IMR-90 (cell line): ENCODE measurements around the gene PCNX2. TPM values are rescaled to one million over a fixed set of nuclear protein-coding genes. Genes with fewer than 3 reads are reported as not detected.

ENCODE experiments used
- ATAC-seq: fragments of 200-7000 bp; cut with Tn5 transposase; 2 replicates; pipeline ENCODE4 v1.9.1; 2020; ENCODE audit warnings: low read depth, mild to moderate bottlenecking, moderate library complexity
- BruUV-seq: library from RNA; stranded (reverse); fragments of 400-500 nt; replicated peaks from 2 replicates; lab custom pipeline; 2021; lab: Mats Ljungman, UMichigan
- CTCF ChIA-PET: fragments of 300-600 bp; formaldehyde crosslinking; extraction: SDS; loops from one replicate; lab custom pipeline; 2021; ENCODE audit warnings: antibody characterized with exemption; lab: Yijun Ruan, JAX
- POLR2A ChIA-PET: fragments of 300-600 bp; sonication (Branson Sonifier 250); formaldehyde crosslinking; loops from one replicate; lab custom pipeline; 2022; ENCODE audit warnings: antibody characterized with exemption; ENCODE audit not compliant: unreplicated experiment; lab: Charles Lee
- DNase-seq: peaks from one replicate; pipeline ENCODE4 v3.0.0; 2013
- H2AFZ ChIP-seq: replicated peaks from 2 replicates; pipeline ENCODE3; 2013; ENCODE audit warnings: low read length, mild to moderate bottlenecking; ENCODE audit not compliant: poor library complexity
- H2AK5ac ChIP-seq: 2 replicates; pipeline ENCODE4 v1.6.1; 2013; ENCODE audit warnings: low read depth, low read length, inconsistent platforms
- H2AK9ac ChIP-seq: replicated peaks from 2 replicates; pipeline ENCODE3; 2013; ENCODE audit warnings: mild to moderate bottlenecking, low read depth, low read length, moderate library complexity; ENCODE audit not compliant: poor library complexity
- H2BK120ac ChIP-seq: 2 replicates; pipeline ENCODE4 v1.6.1; 2013; ENCODE audit warnings: low read depth, low read length, inconsistent platforms
- H2BK15ac ChIP-seq: 3 replicates; pipeline ENCODE4 v1.6.1; 2013; ENCODE audit warnings: low read depth, low read length, inconsistent platforms
- H2BK20ac ChIP-seq: 2 replicates; pipeline ENCODE4 v1.6.1; 2013; ENCODE audit warnings: low read depth, mild to moderate bottlenecking, inconsistent platforms, low read length, moderate library complexity
- H2BK5ac ChIP-seq: 2 replicates; pipeline ENCODE4 v1.6.1; 2013; ENCODE audit warnings: mild to moderate bottlenecking, low read depth, low read length, inconsistent platforms; ENCODE audit not compliant: poor library complexity, severe bottlenecking
- H3K14ac ChIP-seq: replicated peaks from 2 replicates; pipeline ENCODE4 v1.6.1; 2013; ENCODE audit warnings: low read depth, low read length, inconsistent platforms
- H3K18ac ChIP-seq: 2 replicates; pipeline ENCODE4 v1.6.1; 2013; ENCODE audit warnings: low read depth, low read length, control low read depth
- H3K23ac ChIP-seq: 2 replicates; pipeline ENCODE4 v1.6.1; 2013; ENCODE audit warnings: low read depth, low read length, inconsistent platforms
- H3K27ac ChIP-seq: 2 replicates; pipeline ENCODE4 v1.5.1; 2013; ENCODE audit warnings: mild to moderate bottlenecking, control low read depth, low read length; ENCODE audit not compliant: insufficient read depth
- H3K27me3 ChIP-seq: 2 replicates; pipeline ENCODE4 v1.6.1; 2013; ENCODE audit warnings: low read length; ENCODE audit not compliant: control insufficient read depth, insufficient read depth
- H3K36me3 ChIP-seq: 2 replicates; pipeline ENCODE4 v1.6.1; 2013; ENCODE audit warnings: low read length, mixed read lengths; ENCODE audit not compliant: control insufficient read depth, insufficient read depth
- H3K4ac ChIP-seq: 2 replicates; pipeline ENCODE4 v1.6.1; 2013; ENCODE audit warnings: low read depth, low read length, inconsistent platforms
- H3K4me1 ChIP-seq: 2 replicates; pipeline ENCODE4 v1.6.1; 2013; ENCODE audit warnings: low read length, mixed read lengths; ENCODE audit not compliant: control insufficient read depth, insufficient read depth
- H3K4me2 ChIP-seq: 2 replicates; pipeline ENCODE4 v1.6.1; 2013; ENCODE audit warnings: low read depth, mild to moderate bottlenecking, control low read depth, low read length, moderate library complexity
- H3K4me3 ChIP-seq: 2 replicates; pipeline ENCODE4 v1.5.1; 2013; ENCODE audit warnings: low read depth, mild to moderate bottlenecking, control low read depth, low read length, moderate library complexity; ENCODE audit not compliant: insufficient read depth
- H3K56ac ChIP-seq: 2 replicates; pipeline ENCODE4 v1.6.1; 2013; ENCODE audit warnings: low read length, inconsistent platforms; ENCODE audit not compliant: insufficient read depth; ENCODE audit errors: extremely low read depth
- H3K79me1 ChIP-seq, 2 experiments: 2 replicates each; pipeline ENCODE4 v1.6.1; 2013; ENCODE audit warnings: low read length in 2 of 2, inconsistent platforms in 1 of 2, low read depth in 1 of 2
- H3K9ac ChIP-seq: 2 replicates; pipeline ENCODE4 v1.6.1; 2013; ENCODE audit warnings: low read depth, low read length, control low read depth
- H3K9me1 ChIP-seq: 2 replicates; pipeline ENCODE4 v1.6.1; 2013; ENCODE audit warnings: low read length, inconsistent platforms; ENCODE audit not compliant: insufficient read depth
- H3K9me3 ChIP-seq: 2 replicates; pipeline ENCODE4 v1.6.1; 2013; ENCODE audit warnings: low read length; ENCODE audit not compliant: control insufficient read depth, insufficient read depth
- H4K20me1 ChIP-seq: 2 replicates; pipeline ENCODE4 v1.6.1; 2013; ENCODE audit warnings: low read length, inconsistent platforms; ENCODE audit not compliant: insufficient read depth
- H4K5ac ChIP-seq: 2 replicates; pipeline ENCODE4 v1.6.1; 2013; ENCODE audit warnings: mild to moderate bottlenecking, low read depth, low read length, control low read depth
- H4K8ac ChIP-seq, 2 experiments: 2 replicates each; pipeline ENCODE4 v1.6.1; 2013; ENCODE audit warnings: low read depth in 2 of 2, low read length in 2 of 2, control low read depth in 1 of 2, inconsistent platforms in 1 of 2
- H4K91ac ChIP-seq: 2 replicates; pipeline ENCODE4 v1.6.1; 2013; ENCODE audit warnings: low read depth, low read length, inconsistent platforms; ENCODE audit not compliant: insufficient read depth
- CEBPB ChIP-seq: IDR thresholded peaks from 2 replicates; pipeline ENCODE4 v1.6.1; 2012; ENCODE audit warnings: low read depth, low read length, improper control_type of control experiment
- CHD1 ChIP-seq: IDR thresholded peaks from 2 replicates; pipeline ENCODE4 v1.6.1; 2012; ENCODE audit warnings: low read depth, low read length, improper control_type of control experiment
- FOS ChIP-seq: fragments of 150-350 bp; IDR thresholded peaks from 2 replicates; pipeline ENCODE4 v1.6.1; 2016; ENCODE audit warnings: low read depth, low read length
- MAFK ChIP-seq: IDR thresholded peaks from 2 replicates; pipeline ENCODE4 v1.6.1; 2012; ENCODE audit warnings: low read depth, low read length, improper control_type of control experiment
- MAZ ChIP-seq: IDR thresholded peaks from 2 replicates; pipeline ENCODE4 v1.6.1; 2012; ENCODE audit warnings: low read depth, mild to moderate bottlenecking, low read length, improper control_type of control experiment, moderate library complexity, borderline replicate concordance
- MXI1 ChIP-seq: IDR thresholded peaks from 2 replicates; pipeline ENCODE4 v1.6.1; 2012; ENCODE audit warnings: low read depth, mild to moderate bottlenecking, low read length, moderate library complexity, borderline replicate concordance
- POLR2A ChIP-seq: IDR thresholded peaks from 2 replicates; pipeline ENCODE4 v1.6.1; 2012; ENCODE audit warnings: mild to moderate bottlenecking, low read depth, low read length
- RAD21 ChIP-seq: IDR thresholded peaks from 2 replicates; pipeline ENCODE4 v1.6.1; 2012; ENCODE audit warnings: low read length, improper control_type of control experiment
- RCOR1 ChIP-seq: IDR thresholded peaks from 2 replicates; pipeline ENCODE4 v1.6.1; 2012; ENCODE audit warnings: mild to moderate bottlenecking, low read length, improper control_type of control experiment; ENCODE audit not compliant: insufficient replicate concordance
- SMC3 ChIP-seq: fragments of 150-350 bp; IDR thresholded peaks from 2 replicates; pipeline ENCODE4 v1.6.1; 2016; ENCODE audit warnings: low read depth, mild to moderate bottlenecking, antibody characterized with exemption, low read length, moderate library complexity
- USF2 ChIP-seq: fragments of 150-350 bp; IDR thresholded peaks from 2 replicates; pipeline ENCODE4 v1.6.1; 2017; ENCODE audit warnings: mild to moderate bottlenecking, antibody characterized with exemption, low read length, low read depth
- WGBS, 2 experiments: methylation state at CpG; one replicate each; pipeline versions ENCODE4 v1.1.5 to v1.1.7; 2013; ENCODE audit warnings: missing lambda C conversion rate in 2 of 2; ENCODE audit not compliant: insufficient read length in 1 of 2; ENCODE audit errors: extremely low coverage in 2 of 2; 5-methylcytosine and 5-hydroxymethylcytosine counted together
- dilution Hi-C: fragments of 300-500 bp; cut with HindIII; formaldehyde crosslinking; loops from one replicate; pipeline ENCODE4 v1.14.3; 2018; ENCODE audit warnings: low sequenced_read_pairs; ENCODE audit not compliant: unreplicated experiment
- in situ Hi-C: fragments of 300-500 bp; cut with MboI; formaldehyde crosslinking; loops from 3 replicates; pipeline ENCODE4 v1.14.3; 2019; ENCODE audit warnings: low sequenced_read_pairs, inconsistent platforms, mixed read lengths
- intact Hi-C: fragments of 100-400 bp; cut with micrococcal nuclease; formaldehyde crosslinking; loops from 2 replicates; pipeline ENCODE4 v1.10.0; 2022
- polyA plus RNA-seq, 3 experiments: library from polyadenylated mRNA; depleted of rRNA; stranded (reverse); fragments of >200 nt; gene quantifications; 2 replicates each; pipeline ENCODE4 v1.2.3, GENCODE V29; 2012; ENCODE audit warnings: low replicate concordance in 1 of 3
- total RNA-seq: library from RNA; depleted of rRNA; stranded (reverse); fragments of >200 nt; gene quantifications from 2 replicates; pipeline ENCODE4 v1.2.3, GENCODE V29; 2012
- TF ChIP-seq, protein P1 (sequence below): fragments of 150-350 bp; IDR thresholded peaks from 2 replicates; pipeline ENCODE4 v1.6.1; 2016; ENCODE audit warnings: low read depth, mild to moderate bottlenecking, low read length, moderate library complexity, borderline replicate concordance
- TF ChIP-seq, protein P2 (sequence below): conservative IDR thresholded peaks from 2 replicates; pipeline ENCODE4 v1.5.1; 2012; ENCODE audit warnings: mild to moderate bottlenecking, low read depth, low read length, improper control_type of control experiment

Gene PCNX2
- total and polyA plus RNA-seq, 2 of the 4 experiments (the other 2 are of a cell fraction), result 15.9 to 22.6 TPM

GRCh38 chr1:232966663-232967062 is 328.9 kb downstream of the PCNX2 start:
- Histone ChIP-seq H2AK5ac (no peak overlapping the region), H3K9ac (no peak overlapping the region), H3K4me3 (no peak overlapping the region), H4K91ac (no peak overlapping the region), H3K4me1 (peaks cover 10% of the 10 kb centered on the region), H3K56ac (no peak overlapping the region), H3K14ac (no peak overlapping the region), H3K9me1 (0 out of 2 replicates have a peak, but pooled peaks cover 3% of the 10 kb centered on the region), H3K18ac (no peak overlapping the region), H3K9me3 (no peaks in the 10 kb centered on the region), H2AK9ac (no peak overlapping the region), H4K8ac (no peak overlapping the region), H3K27ac (no peak overlapping the region), H4K20me1 (no peaks in the 10 kb centered on the region), H4K5ac (peak overlapping the region; percentile 66), H2BK15ac (no peak overlapping the region), H3K79me1 (no peaks in the 10 kb centered on the region), H3K4me2 (no peak overlapping the region), H3K36me3 (peaks cover 21% of the 10 kb centered on the region), H3K27me3 (no peaks in the 10 kb centered on the region), H2AFZ (no peak overlapping the region), H2BK5ac (no peak overlapping the region), H2BK120ac (no peak overlapping the region), H3K4ac (no peak overlapping the region), H2BK20ac (no peak overlapping the region), H3K23ac (no peak overlapping the region)
- ATAC-seq (no peak), DNase-seq (no peak)
- CTCF ChIA-PET, result no interaction called here
- dilution Hi-C loops (no loop called here), in situ Hi-C loops (no loop called here), intact Hi-C loops (no loop called here)
- no peak for TF ChIP-seq RCOR1
- TF ChIP-seq MAFK, result no peak
- TF ChIP-seq MAZ, result no peak
- TF ChIP-seq, protein P1, sequence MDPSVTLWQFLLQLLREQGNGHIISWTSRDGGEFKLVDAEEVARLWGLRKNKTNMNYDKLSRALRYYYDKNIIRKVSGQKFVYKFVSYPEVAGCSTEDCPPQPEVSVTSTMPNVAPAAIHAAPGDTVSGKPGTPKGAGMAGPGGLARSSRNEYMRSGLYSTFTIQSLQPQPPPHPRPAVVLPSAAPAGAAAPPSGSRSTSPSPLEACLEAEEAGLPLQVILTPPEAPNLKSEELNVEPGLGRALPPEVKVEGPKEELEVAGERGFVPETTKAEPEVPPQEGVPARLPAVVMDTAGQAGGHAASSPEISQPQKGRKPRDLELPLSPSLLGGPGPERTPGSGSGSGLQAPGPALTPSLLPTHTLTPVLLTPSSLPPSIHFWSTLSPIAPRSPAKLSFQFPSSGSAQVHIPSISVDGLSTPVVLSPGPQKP, result no peak
- no peak for TF ChIP-seq RAD21
- TF ChIP-seq USF2, result no peak
- TF ChIP-seq SMC3, result no peak
- TF ChIP-seq CEBPB, result no peak
- no peak for TF ChIP-seq MXI1
- TF ChIP-seq CHD1, result no peak
- TF ChIP-seq, protein P2, sequence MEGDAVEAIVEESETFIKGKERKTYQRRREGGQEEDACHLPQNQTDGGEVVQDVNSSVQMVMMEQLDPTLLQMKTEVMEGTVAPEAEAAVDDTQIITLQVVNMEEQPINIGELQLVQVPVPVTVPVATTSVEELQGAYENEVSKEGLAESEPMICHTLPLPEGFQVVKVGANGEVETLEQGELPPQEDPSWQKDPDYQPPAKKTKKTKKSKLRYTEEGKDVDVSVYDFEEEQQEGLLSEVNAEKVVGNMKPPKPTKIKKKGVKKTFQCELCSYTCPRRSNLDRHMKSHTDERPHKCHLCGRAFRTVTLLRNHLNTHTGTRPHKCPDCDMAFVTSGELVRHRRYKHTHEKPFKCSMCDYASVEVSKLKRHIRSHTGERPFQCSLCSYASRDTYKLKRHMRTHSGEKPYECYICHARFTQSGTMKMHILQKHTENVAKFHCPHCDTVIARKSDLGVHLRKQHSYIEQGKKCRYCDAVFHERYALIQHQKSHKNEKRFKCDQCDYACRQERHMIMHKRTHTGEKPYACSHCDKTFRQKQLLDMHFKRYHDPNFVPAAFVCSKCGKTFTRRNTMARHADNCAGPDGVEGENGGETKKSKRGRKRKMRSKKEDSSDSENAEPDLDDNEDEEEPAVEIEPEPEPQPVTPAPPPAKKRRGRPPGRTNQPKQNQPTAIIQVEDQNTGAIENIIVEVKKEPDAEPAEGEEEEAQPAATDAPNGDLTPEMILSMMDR, result no peak
- no peak for TF ChIP-seq FOS
- no peak for TF ChIP-seq POLR2A
- no CpG with 5 or more reads among the region's 4 CpGs for WGBS, 2 experiments
- BruUV-seq, result no TSS peak
- POLR2A ChIA-PET, result no interaction called here
